Measurements from ENCODE around the gene PPP1R1B.

The PPP1R1B gene

DNA sequence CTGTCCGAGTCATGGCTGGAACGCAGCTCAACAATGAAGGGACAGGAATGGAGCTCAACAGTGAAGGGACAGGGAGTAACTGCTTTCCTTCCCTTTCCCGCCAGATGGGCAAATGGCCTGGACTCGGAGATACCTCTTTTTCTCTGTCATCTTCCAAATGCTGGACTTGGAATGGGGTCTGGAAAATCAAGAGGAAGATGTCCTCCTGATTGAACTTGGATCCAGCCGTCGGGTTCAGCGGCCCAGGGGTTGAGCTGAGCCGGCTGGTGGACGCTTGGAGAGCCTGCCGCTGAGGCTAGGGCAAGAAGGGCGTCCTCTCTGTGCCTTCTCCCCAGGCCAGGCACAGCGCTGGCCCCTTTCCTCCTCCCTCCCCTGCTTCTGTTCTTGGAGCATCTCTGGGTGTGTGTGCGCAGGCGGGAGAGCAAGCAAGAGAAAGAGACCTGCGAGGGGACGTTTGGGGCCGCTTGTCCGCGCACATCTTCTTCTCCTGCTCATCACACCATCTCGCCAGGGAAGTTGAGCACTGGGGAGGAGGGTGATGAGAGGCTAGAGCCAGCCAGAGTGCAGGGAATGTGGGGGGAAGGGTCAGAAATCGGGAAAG is 25.7 kb upstream of the PPP1R1B start:
- DNase-seq: peak in 1 of 2 experiments; percentile 48

DNA sequence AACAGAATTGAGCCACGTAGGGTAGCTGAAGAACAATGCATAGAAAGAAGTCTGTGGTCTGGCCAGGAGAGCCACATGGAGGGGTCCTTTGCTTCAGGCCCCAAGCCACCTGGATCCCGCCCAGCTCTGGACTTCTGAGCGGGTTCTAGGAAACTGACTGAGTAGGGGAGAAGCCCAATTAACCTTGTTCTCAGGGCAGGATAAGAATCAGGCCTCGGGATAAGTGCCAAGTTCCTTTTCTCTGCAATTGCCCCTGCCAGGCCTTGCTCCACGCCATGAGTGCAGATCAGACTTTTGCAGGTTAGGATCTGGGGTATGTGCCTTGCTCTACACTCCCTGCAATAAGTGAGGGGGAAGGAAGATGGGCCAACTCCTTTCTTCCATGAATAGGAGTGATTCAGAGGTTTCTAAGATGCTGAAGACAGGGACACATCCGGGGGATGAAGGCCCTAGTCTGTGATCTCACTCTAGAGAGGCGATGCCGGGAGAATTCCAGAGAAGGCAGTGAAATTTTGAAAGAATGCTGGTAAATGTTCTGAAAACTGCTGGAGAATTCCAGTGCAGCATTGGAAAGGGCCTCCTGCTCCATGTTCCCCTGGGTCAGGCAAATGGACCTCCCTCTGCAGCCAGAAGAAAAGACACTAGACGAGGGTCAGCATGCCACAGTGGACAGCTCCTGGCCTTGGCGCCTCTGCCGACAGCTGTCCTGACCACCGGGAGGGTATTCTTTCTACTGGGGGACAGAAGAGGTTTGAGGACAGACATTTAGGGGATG is 24.8 kb upstream of the PPP1R1B start:
- no peak for DNase-seq

DNA sequence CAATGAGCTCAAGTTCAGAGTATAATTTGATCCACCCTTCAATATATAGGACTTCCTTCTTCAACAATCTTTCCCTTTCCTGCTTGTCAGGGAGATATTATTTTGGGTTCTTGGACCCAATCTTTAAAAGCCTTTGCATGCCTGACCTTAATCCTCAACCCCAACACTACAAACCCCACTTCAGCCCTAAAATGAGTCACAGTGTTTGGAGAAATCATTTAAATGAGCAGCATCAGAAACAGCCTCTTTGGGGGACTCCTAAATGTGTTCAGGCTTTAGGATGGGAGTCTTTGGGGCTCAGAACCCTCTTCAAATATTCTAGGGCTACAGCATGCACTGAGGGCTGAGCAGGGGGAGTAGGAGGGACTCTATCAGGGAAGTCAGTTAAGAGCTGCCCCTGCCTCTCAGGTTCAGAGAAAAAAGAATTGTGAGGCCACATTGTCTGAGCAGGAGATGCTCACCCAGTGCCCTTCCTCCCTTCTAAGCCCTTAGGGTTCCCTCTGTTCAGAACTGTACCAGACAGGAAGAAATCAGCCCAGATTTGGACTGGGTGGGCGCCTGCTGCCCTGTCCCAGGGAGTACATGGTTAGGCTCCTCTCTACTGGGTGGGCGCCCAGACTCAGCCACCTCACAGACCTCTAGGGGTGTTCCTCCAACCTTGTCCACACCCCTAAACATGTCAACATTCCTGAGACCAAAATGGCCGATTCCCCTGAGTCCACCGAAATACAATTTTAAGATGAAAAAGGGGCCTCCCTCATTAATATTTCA is 24.0 kb upstream of the PPP1R1B start:
- DNase-seq: no peak

DNA sequence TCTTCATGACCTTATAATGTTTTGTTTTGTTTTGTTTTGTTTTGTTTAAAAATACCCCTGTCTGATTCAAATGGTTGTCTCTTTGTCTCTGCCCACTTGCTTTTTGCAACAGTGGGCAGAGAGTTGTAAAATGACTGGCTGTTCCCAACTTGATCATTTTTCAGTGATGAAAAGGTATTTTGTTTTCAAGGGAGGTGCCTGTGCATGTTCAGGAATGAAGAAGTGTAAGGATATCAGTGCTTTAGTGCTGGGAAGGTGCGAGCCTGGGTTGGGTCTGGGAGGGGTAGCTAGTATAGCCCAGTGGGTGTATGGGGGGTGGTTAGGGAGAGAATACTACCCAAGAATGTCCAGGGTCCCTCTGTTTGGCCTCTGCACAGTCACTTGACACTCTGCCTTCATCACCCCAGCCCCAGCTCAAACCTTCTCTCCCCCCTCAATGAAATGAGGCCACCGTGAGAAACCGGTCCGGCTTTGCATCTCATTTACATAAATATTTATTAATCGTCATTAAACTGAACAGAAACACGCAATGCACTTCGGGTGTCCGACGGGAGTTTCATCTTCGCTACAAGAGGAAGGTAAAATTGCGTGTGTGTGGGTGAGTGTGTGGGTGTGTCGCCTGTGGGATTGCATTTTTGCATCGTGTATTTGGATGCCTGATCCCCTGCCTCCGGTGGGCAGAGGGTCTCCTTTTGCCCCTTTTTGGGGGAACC is 23.3 kb upstream of the PPP1R1B start:
- no peak for DNase-seq

DNA sequence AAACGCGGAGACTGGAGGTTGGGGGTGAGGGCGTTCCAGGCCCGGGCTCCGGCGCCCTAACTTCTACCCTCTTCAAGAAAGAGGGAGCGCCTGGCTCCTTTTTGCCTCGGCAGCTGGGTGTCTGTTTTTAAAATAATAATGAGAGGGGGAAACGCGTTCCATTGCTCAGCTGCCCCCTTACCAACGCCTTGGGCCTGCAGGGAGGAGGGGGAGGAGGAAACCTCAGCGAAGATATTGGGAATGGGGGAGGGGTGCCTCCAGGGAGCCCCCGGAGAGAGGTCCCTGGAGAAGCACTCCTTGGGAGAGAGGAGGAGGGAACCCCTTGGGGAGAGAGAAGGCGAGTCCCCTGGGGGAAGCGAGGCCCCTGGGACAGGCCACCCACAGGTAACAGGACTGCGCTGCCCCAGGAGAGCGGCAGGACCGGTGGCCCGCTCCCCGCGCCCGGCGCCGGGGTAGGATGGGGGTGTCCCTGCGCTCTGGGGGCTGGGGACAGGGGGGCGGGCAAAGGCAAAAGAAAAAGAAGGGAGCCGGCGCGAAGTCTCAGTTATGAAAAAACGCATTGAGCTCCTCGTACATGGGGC is 21.8 kb upstream of the PPP1R1B start:
- DNase-seq: no peak

DNA sequence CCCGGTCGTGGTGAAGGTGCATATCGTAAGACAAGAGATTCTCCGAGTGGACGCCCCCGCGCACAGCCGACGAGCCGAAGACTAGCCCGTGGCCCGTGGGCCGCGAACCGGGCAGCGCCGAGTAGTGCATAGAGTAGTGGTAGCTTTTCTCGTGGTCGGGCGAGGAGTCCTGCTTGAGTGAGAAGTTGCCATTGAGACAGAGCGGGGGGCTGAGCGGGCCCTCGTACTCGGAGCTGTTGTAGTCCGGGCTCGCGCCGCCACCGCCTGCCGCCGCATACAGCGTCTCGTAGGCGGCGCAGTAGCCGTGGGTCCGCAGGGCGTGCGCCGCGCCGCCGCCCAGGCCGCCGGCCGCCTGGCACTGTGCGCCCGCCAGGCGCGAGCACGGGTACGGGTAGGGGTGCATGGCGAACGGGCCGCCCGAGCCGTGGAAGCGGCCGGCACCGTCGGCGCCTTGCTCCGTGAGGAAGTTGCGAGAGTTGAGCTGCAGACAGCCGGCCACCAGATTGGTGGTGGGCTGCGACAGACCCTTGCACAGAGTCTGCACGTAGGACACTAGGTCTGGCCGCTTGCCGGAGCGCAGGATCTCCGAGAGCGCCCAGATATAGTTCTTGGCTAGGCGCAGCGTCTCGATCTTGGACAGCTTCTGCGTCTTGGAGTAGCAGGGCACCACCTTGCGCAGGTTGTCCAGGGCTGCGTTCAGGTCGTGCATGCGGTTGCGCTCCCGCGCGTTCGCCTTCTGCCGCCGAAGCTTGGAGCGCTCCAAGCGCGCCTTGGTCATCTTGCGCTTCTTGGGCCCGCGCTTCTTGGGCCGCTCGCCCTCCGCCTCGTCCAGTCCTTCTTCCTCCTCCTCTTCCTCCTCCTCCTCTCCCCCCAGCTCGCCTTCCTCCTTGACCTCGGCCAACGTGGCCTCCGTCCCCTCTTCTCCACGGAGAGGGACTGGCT is 21.0 kb upstream of the PPP1R1B start:
- no peak for DNase-seq

DNA sequence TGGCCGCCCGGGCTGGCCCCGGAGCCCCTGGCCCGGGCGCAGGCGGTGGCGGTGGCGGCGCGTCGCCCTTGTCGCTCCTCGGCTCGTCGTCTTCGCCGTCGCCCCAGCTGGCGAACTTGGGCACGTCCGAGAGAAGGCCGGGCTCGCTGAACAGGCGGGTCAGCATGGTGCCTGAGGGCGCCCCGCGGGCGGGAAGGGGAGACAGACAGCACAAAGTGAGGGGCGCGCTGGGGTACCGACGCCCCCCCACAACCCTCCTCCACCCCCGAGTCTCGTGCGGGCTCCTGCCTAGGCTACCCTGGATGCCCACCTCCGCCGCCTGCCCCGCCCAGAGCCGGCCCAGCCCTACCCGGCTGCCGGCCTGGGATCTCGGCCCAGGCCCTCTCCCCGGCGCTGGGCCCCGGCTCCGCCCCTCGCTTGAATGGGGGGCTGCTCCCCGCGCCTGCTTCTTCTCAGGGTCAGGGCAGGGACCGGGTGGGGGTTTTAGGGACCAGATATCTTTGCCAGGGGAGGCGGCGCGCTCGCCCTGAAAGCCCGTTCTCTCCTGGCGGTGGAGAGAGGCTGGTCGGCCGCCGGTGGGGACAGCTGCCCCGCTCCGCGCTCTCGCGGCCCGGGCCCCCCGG is 20.2 kb upstream of the PPP1R1B start:
- DNase-seq: no peak

DNA sequence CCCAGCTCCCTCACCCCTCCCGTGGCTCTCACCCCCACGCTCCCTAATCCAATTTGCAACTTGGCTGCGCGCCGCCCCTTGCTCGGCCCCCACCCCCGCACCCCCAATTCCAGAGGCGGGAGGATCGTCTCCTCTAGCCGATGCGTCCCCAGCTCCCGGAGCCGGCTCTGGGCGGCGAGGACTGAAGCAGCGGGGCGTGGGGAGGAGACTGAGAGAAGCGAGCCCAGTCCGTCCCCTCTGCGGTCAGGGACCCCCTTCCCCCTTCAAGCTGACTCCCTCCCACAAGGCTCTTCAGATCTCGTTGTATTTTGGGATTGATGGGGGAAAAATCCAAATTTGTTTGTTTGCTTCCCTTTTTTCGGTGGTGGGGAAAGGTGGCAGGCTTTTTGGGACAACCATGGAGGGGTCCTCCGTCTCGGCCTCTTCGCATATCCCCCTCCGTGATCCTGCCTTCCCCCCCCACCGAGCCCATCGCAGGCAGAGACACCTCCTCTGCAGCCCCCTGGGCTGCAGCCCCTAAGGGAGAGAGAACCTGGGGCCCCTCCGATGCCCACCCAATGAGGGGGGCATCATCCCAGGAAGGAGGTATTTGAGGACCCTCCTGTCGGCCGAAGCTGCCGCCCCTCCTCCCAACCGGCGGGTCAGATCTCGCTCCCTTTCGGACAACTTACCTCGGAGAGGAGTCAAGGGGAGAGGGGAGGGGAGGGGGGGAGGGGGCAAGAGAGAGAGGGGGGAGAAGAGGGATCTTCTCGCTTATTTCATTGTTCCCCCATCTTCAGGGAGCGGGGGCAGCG is 19.5 kb upstream of the PPP1R1B start:
- no peak for DNase-seq

DNA sequence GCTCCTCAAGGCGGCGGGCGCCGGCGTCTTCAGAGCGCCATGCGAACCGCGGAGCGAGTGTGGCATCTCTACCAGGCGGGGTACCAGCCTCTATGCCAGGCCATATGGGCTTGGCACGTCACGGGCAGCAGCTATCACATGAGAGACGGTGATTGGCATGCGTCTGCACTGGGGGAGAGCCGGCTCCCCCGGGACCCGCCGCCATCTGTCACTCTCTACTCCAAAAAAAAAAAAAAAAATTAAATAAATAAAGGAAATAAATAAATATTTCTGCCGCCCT is 19.0 kb upstream of the PPP1R1B start, which contains the start of gene NEUROD2:
TSS of gene NEUROD2 (minus strand) at position 70 of the 280 bp plus-strand sequence. CDS start 1,321 bp downstream, outside the sequence.
- DNase-seq: peak; percentile 39 to 75

DNA sequence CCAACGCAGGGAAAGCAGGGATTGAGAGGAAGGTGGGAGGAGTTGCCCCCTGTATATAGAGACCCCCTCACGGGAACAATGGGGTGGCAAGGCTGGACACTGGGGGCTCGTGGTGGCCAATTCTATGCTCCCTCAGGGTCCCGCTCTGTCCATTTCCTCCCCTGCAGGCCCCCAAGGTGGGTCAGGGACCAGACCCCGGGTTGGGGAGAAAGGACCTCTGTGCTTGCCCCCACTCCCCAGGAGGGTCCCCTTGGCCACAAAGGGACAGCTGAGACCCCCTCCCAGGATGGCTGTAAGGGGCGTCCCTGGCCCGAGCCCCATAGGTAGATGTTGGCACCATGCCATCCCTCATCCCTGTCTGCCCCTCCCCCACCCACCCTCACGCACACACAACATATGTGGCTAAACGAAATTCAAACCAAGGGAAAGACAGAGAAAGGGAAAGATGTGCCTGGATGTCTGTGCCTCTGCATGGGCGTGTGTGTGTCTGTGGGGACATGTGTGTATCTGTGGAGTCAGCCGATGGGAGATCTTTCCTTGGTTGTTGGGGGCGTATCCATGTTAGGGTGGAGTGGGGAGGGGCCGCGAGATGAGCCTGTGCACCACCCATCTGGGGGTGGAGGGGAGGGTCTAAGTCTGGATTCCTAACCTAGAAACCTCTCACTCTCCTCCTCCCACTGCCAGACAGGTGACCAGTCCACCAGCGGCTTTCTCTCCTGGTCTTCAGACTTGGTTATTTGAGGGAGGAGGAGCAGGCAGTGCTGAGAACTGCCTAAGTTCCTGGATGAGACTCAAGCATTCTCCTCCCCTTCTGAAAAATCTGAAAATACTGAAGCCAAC is 18.4 kb upstream of the PPP1R1B start:
- DNase-seq: no peak

DNA sequence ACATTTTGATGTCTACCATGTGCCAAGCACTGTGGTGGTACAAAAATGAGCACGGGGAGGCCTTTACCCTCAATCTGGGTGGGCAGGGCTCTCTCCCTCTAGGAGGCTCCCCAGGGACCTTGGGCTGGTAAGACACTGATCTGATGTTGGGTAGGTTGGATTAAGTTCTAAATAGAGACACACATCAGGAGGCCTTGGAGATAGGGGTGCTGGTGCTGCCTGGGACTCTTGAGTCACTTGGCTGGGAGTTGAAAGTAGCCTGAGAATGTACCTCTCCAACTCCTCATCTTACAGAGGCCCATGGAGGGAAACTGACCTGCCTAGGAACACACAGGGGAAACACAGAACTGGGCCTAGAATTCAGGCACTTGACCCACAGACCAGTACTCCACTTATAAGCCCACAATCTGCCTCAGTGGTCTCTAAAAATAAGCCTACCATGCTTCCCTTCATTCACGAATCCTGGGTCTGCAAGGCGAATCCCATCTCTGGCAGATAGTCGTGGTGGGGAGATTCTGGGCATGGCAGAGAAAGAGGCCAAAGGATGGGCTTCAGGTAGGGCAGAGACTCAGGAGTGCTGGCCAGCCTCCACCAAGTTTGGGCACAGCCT is 17.2 kb upstream of the PPP1R1B start:
- DNase-seq: no peak

DNA sequence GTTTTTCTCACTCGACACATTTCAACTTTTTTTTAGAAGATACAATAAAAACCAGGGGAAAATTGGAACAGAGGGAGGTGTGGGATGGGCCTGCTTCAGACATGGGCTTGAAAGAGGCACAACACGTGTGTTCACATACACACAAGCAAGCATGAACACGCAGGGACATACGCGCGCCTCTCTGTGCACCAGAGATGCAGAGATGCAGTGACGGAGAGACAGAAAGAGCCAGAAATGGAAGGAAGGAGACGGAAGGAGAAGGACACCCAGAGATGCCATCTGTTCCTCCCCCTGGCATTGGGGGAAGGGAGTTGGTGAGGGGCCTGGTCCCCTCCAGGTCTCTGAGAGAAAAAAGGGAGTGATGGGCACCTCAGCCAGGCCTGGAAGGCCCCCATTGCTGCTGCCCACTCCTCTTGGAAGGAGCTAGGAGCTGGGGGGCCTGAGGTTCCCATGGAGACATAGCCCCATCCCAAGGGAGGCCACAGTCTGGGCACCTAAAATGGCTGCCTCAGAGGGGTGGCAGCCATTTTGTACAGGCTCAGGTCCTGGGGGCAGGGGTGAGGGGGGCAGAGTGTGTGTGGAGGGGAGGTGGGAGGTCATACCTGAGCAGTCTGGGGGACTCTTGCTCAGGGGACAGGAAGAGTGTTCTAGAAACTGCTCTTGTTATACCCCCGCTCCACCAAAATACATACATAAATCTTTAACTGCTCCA is 15.2 kb upstream of the PPP1R1B start:
- DNase-seq: no peak

DNA sequence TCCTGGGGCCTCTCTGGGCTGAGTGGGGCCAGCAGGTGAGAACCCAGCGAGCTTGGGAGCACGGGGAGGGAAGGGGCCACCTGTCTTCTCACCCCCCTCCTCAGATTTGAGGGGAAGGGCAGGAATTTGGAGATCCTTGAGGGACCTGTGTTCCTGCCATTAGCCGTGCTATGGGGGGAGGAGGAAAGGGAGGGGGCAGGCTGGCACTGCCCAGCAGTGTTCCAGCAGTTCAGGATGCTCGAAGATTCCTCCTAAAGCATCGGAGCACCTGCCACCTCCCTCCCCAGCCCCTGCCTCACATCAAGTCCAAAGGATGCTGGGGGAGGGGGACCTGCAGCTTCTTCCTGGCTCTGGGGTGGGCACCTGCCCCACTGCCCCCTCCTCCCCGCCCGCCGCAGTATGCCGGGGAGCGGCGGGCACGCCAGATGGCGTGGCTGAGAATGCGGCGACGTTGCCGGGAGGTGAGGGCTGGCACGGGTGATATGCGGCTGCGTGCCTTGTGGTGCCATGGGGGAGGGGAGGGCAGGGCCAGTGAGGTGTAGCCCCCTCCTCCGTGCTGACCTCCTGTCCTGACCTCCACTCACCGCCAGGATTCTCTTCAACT is 14.4 kb upstream of the PPP1R1B start:
- no peak for DNase-seq

DNA sequence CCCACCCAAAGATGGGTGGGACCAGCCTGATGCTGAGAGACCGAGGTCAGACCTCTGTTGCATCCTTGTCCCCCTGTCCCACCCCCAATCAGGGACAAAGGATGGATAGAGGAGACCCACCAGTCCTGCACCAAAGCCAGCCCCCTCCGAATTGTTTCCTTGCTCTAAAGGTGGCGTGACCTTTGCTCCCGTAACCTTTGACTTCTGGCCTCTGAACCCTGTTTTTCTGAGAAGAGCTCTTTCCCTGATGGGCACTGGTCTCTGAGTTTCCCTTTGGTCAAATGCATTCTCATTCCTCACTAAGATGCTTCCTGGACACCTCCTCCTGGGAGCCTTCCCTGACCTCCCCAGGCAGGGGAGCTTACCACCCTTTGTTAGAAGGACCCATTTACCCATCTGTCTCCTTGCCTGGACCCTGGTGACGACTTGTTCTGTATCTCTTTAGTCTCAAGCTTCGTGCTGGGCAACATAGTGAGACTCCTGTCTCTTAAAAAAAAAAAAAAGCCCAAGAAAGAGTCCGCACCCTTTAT is 13.8 kb upstream of the PPP1R1B start:
- DNase-seq: no peak

DNA sequence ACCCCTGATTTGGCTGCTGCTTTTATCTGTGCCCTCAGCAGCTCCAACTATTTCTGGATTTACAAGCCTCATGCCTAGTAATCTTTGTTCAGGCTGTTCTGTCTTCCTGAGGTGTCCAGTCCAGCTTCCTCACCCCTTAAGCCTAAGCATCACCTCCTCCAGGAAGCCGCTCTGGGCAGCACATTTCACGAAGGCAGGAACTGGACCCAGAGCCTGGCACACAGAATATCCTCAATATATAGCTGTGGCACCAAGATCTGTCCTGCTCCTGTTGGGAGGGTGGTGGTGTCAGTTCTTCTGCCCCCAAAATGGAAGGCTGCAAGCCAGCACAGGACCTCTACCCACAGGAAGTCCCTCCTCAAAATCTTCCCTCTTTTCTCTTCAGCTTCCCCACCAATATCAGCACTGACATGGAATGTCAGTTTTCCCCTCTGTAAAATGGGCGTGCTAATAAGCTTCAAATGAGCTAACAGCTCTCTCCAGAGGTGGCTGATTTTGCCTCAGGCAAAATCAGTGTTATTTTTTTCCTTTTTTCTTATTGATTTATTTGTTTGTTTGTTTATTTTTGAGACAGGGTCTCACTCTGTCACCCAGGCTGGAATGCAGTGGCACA is 12.1 kb upstream of the PPP1R1B start:
- DNase-seq: no peak

DNA sequence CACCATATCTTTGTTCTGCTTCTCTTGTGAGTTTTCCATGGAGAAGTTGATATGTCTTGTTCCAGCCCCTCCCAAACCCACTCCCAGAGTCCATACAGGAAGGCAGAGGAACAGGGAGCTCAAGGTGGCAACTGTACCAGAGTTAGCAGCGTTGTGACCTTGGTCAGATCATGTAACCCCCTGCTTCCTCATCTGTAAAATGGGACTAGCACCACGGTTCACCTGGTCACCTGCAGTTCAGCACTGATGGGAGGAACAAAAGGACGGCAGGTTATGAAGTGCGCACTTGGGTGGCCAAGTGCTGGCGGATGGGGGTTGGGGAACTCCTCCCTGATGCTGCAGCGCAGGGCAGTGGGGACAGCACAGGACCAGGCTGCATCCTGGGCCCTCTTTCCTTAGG is 11.3 kb upstream of the PPP1R1B start:
- no peak for DNase-seq

DNA sequence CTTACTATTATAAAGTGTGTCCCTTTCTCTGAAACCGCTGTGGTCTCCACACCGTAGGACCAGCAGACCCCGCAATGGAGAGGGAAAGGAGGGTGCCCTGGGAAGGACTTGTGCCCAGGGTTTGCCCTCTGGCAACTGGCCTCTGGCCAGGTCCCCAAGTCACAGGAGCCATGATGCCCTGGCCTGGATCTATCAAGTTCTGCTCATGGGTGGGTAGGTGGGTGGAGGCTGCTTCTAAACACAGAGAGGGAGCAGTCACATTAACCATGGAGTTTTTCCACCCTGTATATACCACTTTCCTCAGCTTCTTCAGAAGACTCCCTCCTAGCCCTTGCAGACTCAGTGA is 9.7 kb upstream of the PPP1R1B start:
- DNase-seq: no peak

All from cerebellar nuclear complex (tissue), 1 donor.